ENCODE measurements around the gene ELK4. TPM values are rescaled to one million over a fixed set of nuclear protein-coding genes. Genes with fewer than 3 reads are reported as not detected.

Gene ELK4
- total RNA-seq, 1 experiment from 2014 or later, result 32.4 TPM

- H3K36me3 ChIP-seq, result no peaks in the 10 kb centered on the region
- H3K9me3 ChIP-seq (replicated peaks), result no peaks in the 10 kb centered on the region
- H3K4me1 ChIP-seq, result peaks cover 12% of the 10 kb centered on the region
- no peak overlapping the region for H3K27ac ChIP-seq
- H3K4me3 ChIP-seq, result no peak overlapping the region
- peaks cover 7% of the 10 kb centered on the region; the same call in 1 of the 2 replicates for H3K27me3 ChIP-seq
- no peak for DNase-seq
Observed at GRCh38 chr1:205580140-205580922, 51.5 kb downstream of the ELK4 start.

GRCh38 chr1:205579711-205580110 is 52.1 kb downstream of the ELK4 start:
- DNase-seq, result no peak
- peaks cover 7% of the 10 kb centered on the region; the same call in 1 of the 2 replicates for H3K27me3 ChIP-seq
- no peak overlapping the region for H3K27ac ChIP-seq

GRCh38 chr1:205578780-205579571 is 52.8 kb downstream of the ELK4 start:
- Histone ChIP-seq H3K9me3 (replicated peaks) (no peaks in the 10 kb centered on the region), H3K36me3 (no peaks in the 10 kb centered on the region), H3K4me3 (no peak overlapping the region), H3K27me3 (peaks cover 7% of the 10 kb centered on the region; the same call in 1 of the 2 replicates), H3K27ac (no peak overlapping the region), H3K4me1 (peaks cover 12% of the 10 kb centered on the region)
- DNase-seq, result no peak

More at GRCh38 chr1:205579711-205580110, 52.1 kb downstream of the ELK4 start:
- no peaks in the 10 kb centered on the region for H3K36me3 ChIP-seq
- no peak overlapping the region for H3K4me3 ChIP-seq
- H3K9me3 ChIP-seq (replicated peaks), result no peaks in the 10 kb centered on the region
- peaks cover 12% of the 10 kb centered on the region for H3K4me1 ChIP-seq

- DNase-seq, result peak; percentile 34 to 57
- H3K9me3 ChIP-seq (replicated peaks), result no peaks in the 10 kb centered on the region
- H3K27me3 ChIP-seq, result peaks cover 7% of the 10 kb centered on the region; the same call in 1 of the 2 replicates
- H3K27ac ChIP-seq, result no peak overlapping the region
- H3K4me1 ChIP-seq, result peaks cover 12% of the 10 kb centered on the region
- no peak overlapping the region for H3K4me3 ChIP-seq
- H3K36me3 ChIP-seq, result no peaks in the 10 kb centered on the region
Observed at GRCh38 chr1:205577874-205578658, 53.7 kb downstream of the ELK4 start.

- no peaks in the 10 kb centered on the region for H3K36me3 ChIP-seq
- peaks cover 7% of the 10 kb centered on the region for H3K27me3 ChIP-seq
- H3K9me3 ChIP-seq (replicated peaks), result no peaks in the 10 kb centered on the region
- peaks cover 5% of the 10 kb centered on the region for H3K4me1 ChIP-seq
- H3K27ac ChIP-seq, result no peak overlapping the region
- no peak overlapping the region for H3K4me3 ChIP-seq
- DNase-seq, result no peak
Observed at GRCh38 chr1:205576805-205577761, 54.7 kb downstream of the ELK4 start.

GRCh38 chr1:205576011-205576410 is 55.8 kb downstream of the ELK4 start:
- Histone ChIP-seq H3K27ac (no peak overlapping the region), H3K27me3 (peaks cover 17% of the 10 kb centered on the region), H3K36me3 (no peaks in the 10 kb centered on the region), H3K9me3 (replicated peaks) (no peaks in the 10 kb centered on the region), H3K4me1 (peaks cover 5% of the 10 kb centered on the region), H3K4me3 (no peak overlapping the region)
- DNase-seq, result no peak

GRCh38 chr1:205575294-205575885 is 56.4 kb downstream of the ELK4 start:
- Histone ChIP-seq H3K27ac (no peak overlapping the region), H3K4me3 (no peak overlapping the region), H3K9me3 (replicated peaks) (no peaks in the 10 kb centered on the region), H3K27me3 (peaks cover 23% of the 10 kb centered on the region), H3K36me3 (no peaks in the 10 kb centered on the region), H3K4me1 (peaks cover 5% of the 10 kb centered on the region)
- DNase-seq, result no peak

GRCh38 chr1:205572421-205572820 is 59.4 kb downstream of the ELK4 start:
- Histone ChIP-seq H3K4me3 (no peak overlapping the region), H3K27ac (no peak overlapping the region), H3K36me3 (no peaks in the 10 kb centered on the region), H3K4me1 (no peaks in the 10 kb centered on the region; the same call in 1 of the 2 replicates), H3K9me3 (replicated peaks) (no peaks in the 10 kb centered on the region), H3K27me3 (peaks cover 40% of the 10 kb centered on the region)
- DNase-seq, result no peak

GRCh38 chr1:205571747-205572146 is 60.1 kb downstream of the ELK4 start:
- Histone ChIP-seq H3K4me1 (no peaks in the 10 kb centered on the region), H3K27ac (no peak overlapping the region), H3K36me3 (no peaks in the 10 kb centered on the region), H3K4me3 (no peak overlapping the region), H3K9me3 (replicated peaks) (no peaks in the 10 kb centered on the region), H3K27me3 (peaks cover 36% of the 10 kb centered on the region)
- DNase-seq, result no peak

GRCh38 chr1:205570796-205571537 is 60.8 kb downstream of the ELK4 start:
- Histone ChIP-seq H3K4me1 (no peaks in the 10 kb centered on the region), H3K4me3 (no peak overlapping the region), H3K9me3 (replicated peaks) (no peaks in the 10 kb centered on the region), H3K36me3 (no peaks in the 10 kb centered on the region), H3K27me3 (peaks cover 39% of the 10 kb centered on the region), H3K27ac (no peak overlapping the region)
- DNase-seq, result no peak

- Histone ChIP-seq H3K27me3 (peaks cover 39% of the 10 kb centered on the region), H3K36me3 (no peaks in the 10 kb centered on the region), H3K9me3 (replicated peaks) (no peaks in the 10 kb centered on the region), H3K27ac (no peak overlapping the region), H3K4me3 (no peak overlapping the region), H3K4me1 (no peaks in the 10 kb centered on the region)
- no peak for DNase-seq
Observed at GRCh38 chr1:205570173-205570501, 61.7 kb downstream of the ELK4 start.

- DNase-seq, result no peak
- Histone ChIP-seq H3K36me3 (no peaks in the 10 kb centered on the region), H3K27me3 (peaks cover 39% of the 10 kb centered on the region)
Observed at GRCh38 chr1:205569411-205570172, 62.2 kb downstream of the ELK4 start.

More at GRCh38 chr1:205569411-205570172, 62.2 kb downstream of the ELK4 start:
- Histone ChIP-seq H3K9me3 (replicated peaks) (no peaks in the 10 kb centered on the region), H3K27ac (no peak overlapping the region), H3K4me3 (no peak overlapping the region), H3K4me1 (no peaks in the 10 kb centered on the region)

All from SJCRH30 (cell line).